Smooth muscle cell (in vitro differentiated cells): ENCODE results near the gene RSRP1. TPM values are rescaled to one million over a fixed set of nuclear protein-coding genes. Genes with fewer than 3 reads are reported as not detected.

ENCODE experiments used
- DNase-seq: peaks from one replicate; lab custom pipeline; 2025; ENCODE audit not compliant: unreplicated experiment; lab: John Stamatoyannopoulos, UW
- H2AFZ ChIP-seq: fragments of 200-600 bp; sonication (generic); 2 replicates; pipeline ENCODE4 v1.6.0; 2016; ENCODE audit warnings: antibody characterized with exemption, low read depth, mild to moderate bottlenecking
- H3F3A ChIP-seq: fragments of 200-600 bp; sonication (generic); 2 replicates; pipeline ENCODE4 v1.6.0; 2017; ENCODE audit warnings: antibody characterized with exemption, low read depth
- H3K27ac ChIP-seq: fragments of 200-600 bp; sonication (generic); 2 replicates; pipeline ENCODE4 v1.5.1; 2016; ENCODE audit warnings: low read depth, mild to moderate bottlenecking
- H3K27me3 ChIP-seq: fragments of 200-600 bp; sonication (generic); 2 replicates; pipeline ENCODE4 v1.6.1; 2016; ENCODE audit warnings: low read depth, mild to moderate bottlenecking
- H3K36me3 ChIP-seq: fragments of 200-600 bp; sonication (generic); 2 replicates; pipeline ENCODE4 v1.5.1; 2016; ENCODE audit warnings: low read depth
- H3K4me1 ChIP-seq: fragments of 200-600 bp; sonication (generic); 2 replicates; pipeline ENCODE4 v1.5.1; 2016; ENCODE audit warnings: low read depth
- H3K4me2 ChIP-seq: fragments of 200-600 bp; sonication (generic); 2 replicates; pipeline ENCODE4 v1.6.0; 2016; ENCODE audit warnings: mild to moderate bottlenecking
- H3K4me3 ChIP-seq: fragments of 200-600 bp; sonication (generic); 2 replicates; pipeline ENCODE4 v1.5.1; 2016; ENCODE audit warnings: mild to moderate bottlenecking
- H3K79me2 ChIP-seq: fragments of 200-600 bp; sonication (generic); 2 replicates; pipeline ENCODE4 v1.6.0; 2016; ENCODE audit warnings: low read depth, mild to moderate bottlenecking
- H3K9ac ChIP-seq: fragments of 200-600 bp; sonication (generic); 2 replicates; pipeline ENCODE4 v1.6.0; 2016; ENCODE audit warnings: low read depth
- H3K9me3 ChIP-seq: fragments of 200-600 bp; sonication (generic); replicated peaks from 2 replicates; pipeline ENCODE4 v1.5.1; 2016; ENCODE audit warnings: low read depth
- H4K20me1 ChIP-seq: fragments of 200-600 bp; sonication (generic); 2 replicates; pipeline ENCODE4 v1.6.0; 2016; ENCODE audit warnings: low read depth
- CTCF ChIP-seq: fragments of 200-600 bp; sonication (generic); IDR thresholded peaks from 2 replicates; pipeline ENCODE4 v1.5.1; 2017; ENCODE audit warnings: borderline replicate concordance, mild to moderate bottlenecking, antibody characterized with exemption; ENCODE audit not compliant: insufficient read depth, poor library complexity, severe bottlenecking
- WGBS: methylation state at CpG from one replicate; pipeline ENCODE4 v1.1.7; 2016; ENCODE audit warnings: low lambda C conversion rate; 5-methylcytosine and 5-hydroxymethylcytosine counted together
- polyA plus RNA-seq: library from polyadenylated mRNA; unstranded; fragments of >200 nt; fragmentation: Nextera tagmentation; extraction: Ambion mirVana; gene quantifications from 2 replicates; pipeline ENCODE4 v1.2.1, GENCODE V29; 2016
- total RNA-seq: library from RNA; depleted of rRNA; stranded (reverse); fragments of >200 nt; gene quantifications from 2 replicates; pipeline ENCODE4 v1.2.3, GENCODE V29; 2014

RSRP1 gene
- total and polyA plus RNA-seq, 2 experiments from 2014 or later, result 32.3 to 93.6 TPM

GRCh38 chr1:25197982-25198662, 49.1 kb downstream of the RSRP1 start:
- H4K20me1 ChIP-seq, result no peaks in the 10 kb centered on the region
- H3K36me3 ChIP-seq, result no peaks in the 10 kb centered on the region
- no peak overlapping the region for H3K4me3 ChIP-seq
- no peak overlapping the region for H3K27ac ChIP-seq
- H3K4me2 ChIP-seq, result peak overlapping the region; percentile 29
- no peaks in the 10 kb centered on the region for H3K79me2 ChIP-seq
- no peaks in the 10 kb centered on the region for H3K27me3 ChIP-seq
- TF ChIP-seq CTCF, result no peak
- 70% methylated on average over 11 of the region's 11 CpGs for WGBS
- H2AFZ ChIP-seq, result peak overlapping the region; percentile 41
- H3K4me1 ChIP-seq, result peaks cover 17% of the 10 kb centered on the region
- DNase-seq, result no peak
- peaks cover 7% of the 10 kb centered on the region for H3F3A ChIP-seq
- H3K9ac ChIP-seq, result no peak overlapping the region
- H3K9me3 ChIP-seq, result no peaks in the 10 kb centered on the region

- Histone ChIP-seq H3K27ac (no peak overlapping the region), H2AFZ (no peak overlapping the region), H3F3A (peaks cover 7% of the 10 kb centered on the region), H3K79me2 (no peaks in the 10 kb centered on the region), H3K36me3 (no peaks in the 10 kb centered on the region), H3K4me2 (no peak overlapping the region), H3K9me3 (no peaks in the 10 kb centered on the region), H4K20me1 (no peaks in the 10 kb centered on the region), H3K27me3 (no peaks in the 10 kb centered on the region), H3K9ac (no peak overlapping the region), H3K4me3 (no peak overlapping the region), H3K4me1 (peaks cover 17% of the 10 kb centered on the region)
- 80% methylated on average over 19 of the region's 20 CpGs for WGBS
- no peak for TF ChIP-seq CTCF
- DNase-seq, result no peak
These were observed 49.8 kb downstream of the RSRP1 start for GRCh38 chr1:25197235-25197975.

GRCh38 chr1:25196830-25197229, 50.4 kb downstream of the RSRP1 start:
- no peak overlapping the region for H3K27ac ChIP-seq
- H3K36me3 ChIP-seq, result no peaks in the 10 kb centered on the region
- no peaks in the 10 kb centered on the region for H3K79me2 ChIP-seq
- no peaks in the 10 kb centered on the region for H3K27me3 ChIP-seq
- WGBS, result 93% methylated on average over 7 of the region's 7 CpGs
- H3K4me1 ChIP-seq, result peaks cover 17% of the 10 kb centered on the region
- no peaks in the 10 kb centered on the region for H4K20me1 ChIP-seq
- H3K9ac ChIP-seq, result no peak overlapping the region
- no peak overlapping the region for H3K4me3 ChIP-seq
- H3K9me3 ChIP-seq, result no peaks in the 10 kb centered on the region
- H2AFZ ChIP-seq, result no peak overlapping the region
- TF ChIP-seq CTCF, result no peak
- H3F3A ChIP-seq, result peaks cover 7% of the 10 kb centered on the region
- no peak overlapping the region for H3K4me2 ChIP-seq
- no peak for DNase-seq
